Mesendoderm (in vitro differentiated cells): ENCODE data around the gene ST8SIA6. TPM values are rescaled to one million over a fixed set of nuclear protein-coding genes. Genes with fewer than 3 reads are reported as not detected.

Source experiments
- small RNA-seq: library from polyadenylated mRNA; stranded (forward); fragments of <200 nt; extraction: miRNeasy Mini kit (QIAGEN cat#:217004); gene quantifications from one replicate; pipeline ENCODE3, GENCODE V24; 2013; ENCODE audit not compliant: insufficient read depth

Gene ST8SIA6

Small RNA genes within 50 kb of the gene (small RNA-seq; reads per million reads assigned to genes)
- not detected for gene RF00019
